GM13976 (cell line): ENCODE measurements around the gene TFF2.

Experiments used
- DNase-seq: peaks from one replicate; pipeline ENCODE4 v3.0.0; 2012; ENCODE audit warnings: low spot score
- in situ Hi-C: fragments of 300-500 bp; cut with MboI; formaldehyde crosslinking; loops from one replicate; pipeline ENCODE4 v1.12.0; 2022; ENCODE audit warnings: low sequenced_read_pairs, mixed read lengths, inconsistent platforms; ENCODE audit not compliant: unreplicated experiment
- TF ChIP-seq, protein P1 (sequence below): IDR thresholded peaks from 2 replicates; pipeline ENCODE4 v1.5.1; 2012; ENCODE audit warnings: borderline replicate concordance, mild to moderate bottlenecking; ENCODE audit not compliant: insufficient read depth; ENCODE audit errors: extremely low read depth, missing control alignments, control extremely low read depth

The TFF2 gene

DNA sequence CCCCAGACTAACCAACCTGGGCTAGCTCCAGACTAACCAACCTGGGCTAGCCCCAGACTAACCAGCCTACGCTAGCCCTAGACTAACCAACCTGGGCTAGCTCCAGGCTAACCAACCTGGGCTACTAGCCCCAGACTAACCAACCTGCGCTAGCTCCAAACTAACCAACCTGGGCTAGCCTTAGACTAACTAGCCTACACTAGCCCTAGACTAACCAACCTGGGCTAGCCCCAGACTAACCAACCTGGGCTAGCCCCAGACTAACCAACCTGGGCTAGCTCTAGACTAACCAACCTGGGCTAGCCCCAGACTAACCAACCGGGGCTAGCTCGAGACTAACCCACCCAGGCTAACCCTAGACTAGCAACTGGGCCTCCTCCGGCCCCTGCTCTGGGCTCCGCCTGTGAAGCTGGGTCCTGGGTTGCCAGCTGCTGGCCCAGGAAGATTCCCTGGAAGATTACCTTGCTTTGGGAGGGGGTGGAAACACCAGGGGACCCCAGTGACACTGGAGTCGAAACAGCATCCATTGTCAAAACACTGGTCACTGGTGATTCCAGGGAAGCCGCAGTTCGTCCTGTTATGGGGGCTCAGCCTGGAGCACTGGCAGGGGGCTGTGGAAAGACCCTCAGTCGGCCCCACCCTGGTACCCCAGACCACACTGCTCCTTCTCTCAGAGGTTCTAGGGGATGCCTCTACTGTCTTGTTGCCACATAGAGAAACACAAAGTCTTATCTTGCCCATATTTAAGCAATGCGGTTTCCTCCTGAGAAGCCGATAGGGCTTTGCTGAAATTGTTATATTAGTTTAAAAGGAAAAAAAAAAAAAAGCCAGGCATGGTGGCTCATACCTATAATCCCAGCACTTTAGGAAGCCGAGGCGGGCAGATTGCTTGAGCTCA is 1.1 kb downstream of the TFF2 start:
- TF ChIP-seq, protein P1, sequence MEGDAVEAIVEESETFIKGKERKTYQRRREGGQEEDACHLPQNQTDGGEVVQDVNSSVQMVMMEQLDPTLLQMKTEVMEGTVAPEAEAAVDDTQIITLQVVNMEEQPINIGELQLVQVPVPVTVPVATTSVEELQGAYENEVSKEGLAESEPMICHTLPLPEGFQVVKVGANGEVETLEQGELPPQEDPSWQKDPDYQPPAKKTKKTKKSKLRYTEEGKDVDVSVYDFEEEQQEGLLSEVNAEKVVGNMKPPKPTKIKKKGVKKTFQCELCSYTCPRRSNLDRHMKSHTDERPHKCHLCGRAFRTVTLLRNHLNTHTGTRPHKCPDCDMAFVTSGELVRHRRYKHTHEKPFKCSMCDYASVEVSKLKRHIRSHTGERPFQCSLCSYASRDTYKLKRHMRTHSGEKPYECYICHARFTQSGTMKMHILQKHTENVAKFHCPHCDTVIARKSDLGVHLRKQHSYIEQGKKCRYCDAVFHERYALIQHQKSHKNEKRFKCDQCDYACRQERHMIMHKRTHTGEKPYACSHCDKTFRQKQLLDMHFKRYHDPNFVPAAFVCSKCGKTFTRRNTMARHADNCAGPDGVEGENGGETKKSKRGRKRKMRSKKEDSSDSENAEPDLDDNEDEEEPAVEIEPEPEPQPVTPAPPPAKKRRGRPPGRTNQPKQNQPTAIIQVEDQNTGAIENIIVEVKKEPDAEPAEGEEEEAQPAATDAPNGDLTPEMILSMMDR: no peak

DNA sequence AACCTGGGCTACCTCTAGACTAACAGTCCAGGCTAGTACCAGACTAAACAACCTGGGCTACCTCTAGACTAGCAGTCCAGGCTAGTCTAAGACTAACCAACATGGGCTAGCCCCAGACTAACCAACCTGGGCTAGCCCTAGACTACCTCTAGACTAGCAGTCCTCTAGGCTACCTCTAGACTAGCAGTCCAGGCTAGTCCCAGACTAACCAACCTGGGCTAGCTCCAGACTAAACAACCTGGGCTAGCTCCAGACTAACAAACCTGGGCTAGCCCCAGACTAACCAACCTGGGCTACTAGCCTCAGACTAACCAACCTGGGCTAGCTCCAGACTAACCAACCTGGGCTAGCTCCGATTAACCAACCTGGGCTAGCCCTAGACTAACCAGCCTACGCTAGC is 2.0 kb downstream of the TFF2 start:
- in situ Hi-C loops: no loop called here
- TF ChIP-seq, protein P1: no peak
- no peak for DNase-seq

More for the DNA sequence above, 1.1 kb downstream of the TFF2 start:
- in situ Hi-C loops: no loop called here
- no peak for DNase-seq

- TF ChIP-seq, protein P1: no peak
- no peak for DNase-seq
These were observed 3.0 kb downstream of the TFF2 start for GRCh38 chr21:42347601-42348327.

GRCh38 chr21:42346866-42347600 is 3.8 kb downstream of the TFF2 start:
- in situ Hi-C loops: no loop called here
- TF ChIP-seq, protein P1: no peak
- DNase-seq: no peak

More at GRCh38 chr21:42347601-42348327, 3.0 kb downstream of the TFF2 start:
- in situ Hi-C loops: no loop called here

DNA sequence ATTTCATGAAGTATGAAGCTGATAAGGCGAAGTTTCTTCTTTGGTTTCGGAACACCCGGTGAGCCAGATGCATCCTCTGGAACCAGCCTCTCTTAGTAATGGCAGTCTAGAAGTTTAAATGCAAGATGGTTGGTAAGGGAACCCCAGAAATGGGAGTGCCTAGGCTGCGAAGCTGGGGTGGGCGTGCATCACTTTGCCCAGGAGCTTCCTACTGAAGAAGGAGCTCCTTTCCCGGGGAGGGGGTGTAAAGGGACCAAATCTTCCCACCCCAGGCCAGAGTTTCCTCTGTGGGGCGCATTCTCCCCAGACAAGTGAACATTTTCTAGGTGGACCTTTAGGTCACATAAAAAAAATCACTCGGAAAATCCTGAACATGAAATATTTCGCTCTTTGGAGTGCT is 4.4 kb downstream of the TFF2 start:
- TF ChIP-seq, protein P1: no peak
- no peak for DNase-seq
- in situ Hi-C loops: no loop called here

DNA sequence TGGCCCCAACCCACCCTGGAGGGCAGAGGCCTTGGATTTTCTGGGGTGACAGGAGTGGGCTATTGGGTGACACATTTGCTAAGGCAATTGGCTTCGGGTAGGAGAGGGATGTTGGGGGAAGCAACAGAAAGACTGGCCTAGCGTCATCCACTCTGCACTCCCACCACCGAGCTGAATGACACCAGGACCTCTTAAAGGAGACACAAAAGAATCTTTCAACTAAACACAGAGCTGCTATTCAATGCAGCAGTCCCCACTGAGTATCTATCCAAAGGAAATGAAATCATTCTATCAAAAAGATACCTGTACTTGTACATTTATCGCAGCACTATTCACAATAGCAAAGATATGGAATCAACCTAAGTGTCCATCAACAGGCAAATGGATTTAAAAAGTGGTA is 6.2 kb downstream of the TFF2 start:
- DNase-seq: no peak
- in situ Hi-C loops: no loop called here
- TF ChIP-seq, protein P1: no peak
